NCI-H2107 treated with DMSO at 0.1 percent for 48 hours (cell line): ENCODE results near the gene GPR37L1.
A peak's percentile ranks its signal among the peaks of the same experiment; 100 is the strongest.
"Not testable (repeated sequence)": the region's sequence is repeated elsewhere in the genome, so short reads cannot be mapped to it uniquely, and the experiment has no call there.

ENCODE experiments used
- DNase-seq: peaks from one replicate; lab custom pipeline; 2025; ENCODE audit not compliant: unreplicated experiment; lab: John Stamatoyannopoulos, UW

GPR37L1 gene

DNA sequence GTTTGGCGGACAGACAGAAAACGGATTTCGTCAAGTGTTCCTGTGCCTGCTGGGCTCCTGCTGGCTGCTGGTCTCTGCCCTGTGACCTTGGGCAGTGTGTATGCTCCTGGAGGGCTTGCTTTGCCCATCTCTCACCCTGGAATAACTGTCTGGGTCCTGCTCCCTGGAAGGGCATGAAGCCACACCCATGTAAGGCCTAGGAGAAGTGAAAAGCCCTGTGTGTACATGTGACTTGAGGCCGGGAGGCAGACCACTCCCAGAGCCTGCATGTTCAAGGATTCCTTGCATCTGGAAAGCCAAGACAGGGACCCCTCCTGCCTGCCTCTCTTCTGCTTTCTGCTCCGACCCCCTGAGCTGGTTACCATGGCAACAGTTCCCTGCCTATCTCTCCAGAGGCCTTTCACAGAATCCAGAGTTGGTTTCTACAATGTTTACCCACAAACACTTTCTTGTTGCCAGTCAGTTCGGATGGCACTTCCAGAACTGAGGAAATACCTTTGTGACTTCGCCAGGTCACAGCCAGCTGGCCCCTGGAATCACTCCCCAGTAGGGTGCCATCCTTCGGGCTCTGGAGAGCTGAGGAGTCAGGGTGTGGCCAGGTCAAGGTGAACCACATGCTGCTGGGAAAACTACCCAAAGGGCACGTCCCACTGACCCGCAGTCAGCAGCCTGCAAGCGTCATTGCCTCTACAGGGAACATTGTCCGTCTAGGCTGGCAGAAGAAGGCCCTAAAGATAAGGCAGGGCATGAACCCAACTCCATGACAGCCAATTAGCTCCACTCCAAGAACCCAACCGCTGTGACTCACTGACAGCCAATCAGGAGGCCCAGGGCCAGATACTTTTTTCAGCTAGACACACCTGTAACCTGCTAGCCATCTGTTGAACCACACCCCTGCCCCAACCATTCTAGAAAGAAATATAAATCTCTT is 14.7 kb upstream of the GPR37L1 start:
- DNase-seq: peak; percentile 88

DNA sequence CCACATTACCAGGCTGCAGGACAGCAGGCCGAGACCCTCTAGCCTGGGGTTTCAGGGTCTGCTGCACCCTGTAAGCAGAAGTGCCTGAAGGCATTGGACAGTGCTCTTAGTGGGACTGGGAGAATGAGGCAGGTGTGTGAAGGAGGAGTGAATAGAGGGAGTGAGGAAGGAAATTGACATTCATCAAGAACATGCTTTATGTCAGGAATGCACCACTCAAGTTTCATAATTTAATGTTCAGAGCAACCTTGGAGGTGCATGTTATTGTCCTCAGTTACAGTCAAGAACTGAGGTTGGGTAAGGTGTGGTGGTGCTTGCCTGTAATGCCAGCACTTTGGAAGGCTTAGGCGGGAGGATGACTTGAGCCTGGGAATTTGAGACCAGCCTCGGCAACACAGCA is 11.7 kb upstream of the GPR37L1 start:
- DNase-seq: no peak

DNA sequence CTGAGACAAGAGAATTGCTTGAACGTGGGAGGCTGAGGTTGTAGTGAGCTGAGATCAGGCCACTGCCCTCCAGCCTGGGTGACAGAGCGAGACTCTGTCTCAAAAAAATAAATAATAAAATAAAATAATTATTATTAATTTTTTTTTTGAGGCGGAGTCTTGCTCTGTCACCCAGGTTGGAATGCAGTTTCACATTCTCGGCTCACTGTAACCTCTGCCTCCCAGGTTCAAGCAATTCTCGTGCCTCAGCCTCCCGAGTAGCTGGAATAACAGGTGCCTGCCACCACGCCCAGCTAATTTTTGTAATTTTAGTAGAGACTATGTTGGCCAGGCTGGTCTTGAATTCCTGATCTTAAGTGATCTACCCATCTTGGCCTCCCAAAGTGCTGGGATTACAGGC is 11.1 kb upstream of the GPR37L1 start:
- not testable (repeated sequence) for DNase-seq

DNA sequence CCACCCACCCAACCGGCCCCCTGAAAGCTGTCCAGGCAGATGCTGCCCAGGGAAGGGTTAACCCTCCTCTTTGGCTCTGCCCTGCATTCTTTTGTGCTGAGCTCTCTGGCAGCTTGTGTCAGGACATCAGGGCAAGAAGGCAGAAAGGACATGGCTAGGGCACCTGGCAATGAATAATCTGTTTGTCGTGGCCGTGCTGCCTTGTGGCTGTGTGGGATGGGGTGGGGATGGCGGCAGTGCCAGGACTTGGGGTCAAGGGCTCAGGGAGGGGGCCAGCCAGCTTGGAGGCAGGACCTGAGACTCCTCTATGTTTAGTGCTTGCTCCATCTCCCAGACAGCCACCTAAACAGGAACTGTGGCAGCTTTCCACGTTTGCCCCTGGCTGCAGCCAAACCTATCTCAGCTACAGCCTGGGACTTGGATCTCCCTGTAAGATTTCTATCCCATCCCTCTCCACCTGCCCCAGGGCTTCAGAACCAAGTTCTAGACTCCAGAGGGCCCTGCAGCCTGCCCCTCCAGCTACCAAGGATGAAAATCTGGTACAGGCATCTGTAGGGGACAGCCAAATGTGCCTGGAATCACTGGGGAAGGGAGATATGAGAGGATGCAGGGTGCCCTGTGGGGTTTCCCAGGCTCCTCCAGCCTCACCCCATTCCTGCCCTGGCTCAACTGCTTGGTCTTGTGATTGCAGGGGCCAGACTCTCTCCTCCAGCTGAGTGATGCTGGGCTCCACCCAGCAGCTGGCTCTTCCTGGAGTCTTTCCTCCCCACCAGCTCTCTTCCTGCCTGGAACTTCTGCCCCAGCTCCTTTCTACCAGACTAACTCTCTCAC is 9.6 kb upstream of the GPR37L1 start:
- no peak for DNase-seq

DNA sequence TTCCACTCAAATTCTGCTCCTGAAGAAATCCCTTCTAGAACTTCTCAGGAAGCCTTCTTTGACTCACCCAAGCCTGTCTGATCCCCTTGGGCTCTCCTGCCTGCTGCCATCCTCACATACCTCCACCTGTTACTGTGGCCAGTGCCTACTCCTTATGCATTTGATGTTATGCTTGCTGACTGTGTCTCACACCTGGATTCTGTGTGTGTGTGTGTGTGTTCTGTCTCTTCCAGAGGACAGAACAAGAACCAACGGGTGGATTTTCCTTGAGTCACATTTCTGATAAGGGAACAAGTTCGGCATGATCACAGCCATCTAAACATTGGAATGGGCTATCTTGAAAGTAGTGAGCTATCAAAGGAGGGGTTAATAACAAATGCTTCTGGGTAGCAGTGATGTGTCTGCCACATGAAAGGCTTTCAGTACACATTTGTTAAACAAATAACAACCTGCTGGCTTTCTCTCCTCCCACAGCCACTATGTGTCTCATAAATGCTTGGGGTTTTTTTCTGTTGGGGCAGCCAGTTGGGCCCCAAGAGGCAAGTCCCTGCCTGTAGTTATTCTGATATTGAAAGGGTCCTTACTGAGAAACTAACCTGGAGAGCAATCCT is 8.9 kb upstream of the GPR37L1 start:
- DNase-seq: peak; percentile 82

DNA sequence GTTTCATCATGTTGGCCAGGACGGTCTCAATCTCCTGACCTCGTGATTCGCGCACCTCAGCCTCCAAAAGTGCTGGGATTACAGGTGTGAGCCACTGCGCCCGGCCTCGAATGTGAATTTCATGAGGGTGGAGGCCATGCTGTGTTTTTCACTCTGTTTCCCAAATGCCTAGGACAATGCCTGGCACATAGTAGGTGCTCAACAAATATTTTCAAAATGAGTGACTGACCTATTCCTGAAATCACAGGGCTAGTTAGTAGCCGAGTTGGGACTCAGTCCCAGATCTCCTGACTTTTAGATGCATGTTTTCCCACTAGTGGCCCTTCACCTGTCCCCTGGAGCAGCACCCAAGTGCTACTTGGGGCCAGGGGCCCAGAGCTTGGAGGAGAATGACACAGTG is 6.4 kb upstream of the GPR37L1 start:
- DNase-seq: no peak

DNA sequence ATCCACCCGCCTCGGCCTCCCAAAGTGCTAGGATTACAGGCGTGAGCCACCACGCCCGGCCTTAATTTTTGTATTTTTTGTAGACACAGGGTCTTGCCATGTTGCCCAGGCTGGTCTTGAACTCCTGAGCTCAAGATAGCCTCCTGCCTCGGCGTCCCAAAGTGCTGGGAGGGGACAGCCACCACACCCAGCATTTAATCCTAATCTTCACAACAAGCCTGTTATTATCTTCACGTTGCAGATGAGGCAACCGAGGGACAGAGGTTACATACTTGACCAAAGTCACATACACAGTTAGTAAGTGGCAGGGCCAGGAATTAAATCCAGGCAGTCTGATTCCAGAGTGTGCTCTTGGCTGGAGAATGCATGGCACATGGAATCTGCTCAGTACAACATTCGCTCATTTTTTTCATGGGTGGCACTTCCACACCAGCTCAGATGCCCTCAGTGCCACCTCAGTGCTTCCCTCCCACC is 4.8 kb upstream of the GPR37L1 start:
- DNase-seq: no peak

DNA sequence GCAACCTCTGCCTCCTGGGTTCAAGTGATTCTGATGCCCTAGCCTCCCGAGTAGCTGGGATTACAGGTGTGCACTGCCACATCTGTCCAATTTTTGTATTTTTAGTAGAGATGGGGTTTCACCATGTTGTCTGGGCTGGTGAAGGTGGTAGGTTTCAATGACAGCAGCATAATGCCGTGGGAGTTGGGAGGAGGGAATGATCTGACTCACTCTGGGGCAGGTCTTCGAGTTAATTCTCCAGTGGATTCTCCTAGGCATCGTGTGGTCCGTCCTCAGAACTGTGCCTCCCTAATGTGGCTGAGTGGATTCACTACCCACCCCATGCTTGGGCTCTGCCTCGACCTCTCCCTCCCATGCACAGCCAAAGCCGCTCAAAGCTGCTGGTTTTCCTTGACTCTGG is 1.7 kb upstream of the GPR37L1 start:
- no peak for DNase-seq

DNA sequence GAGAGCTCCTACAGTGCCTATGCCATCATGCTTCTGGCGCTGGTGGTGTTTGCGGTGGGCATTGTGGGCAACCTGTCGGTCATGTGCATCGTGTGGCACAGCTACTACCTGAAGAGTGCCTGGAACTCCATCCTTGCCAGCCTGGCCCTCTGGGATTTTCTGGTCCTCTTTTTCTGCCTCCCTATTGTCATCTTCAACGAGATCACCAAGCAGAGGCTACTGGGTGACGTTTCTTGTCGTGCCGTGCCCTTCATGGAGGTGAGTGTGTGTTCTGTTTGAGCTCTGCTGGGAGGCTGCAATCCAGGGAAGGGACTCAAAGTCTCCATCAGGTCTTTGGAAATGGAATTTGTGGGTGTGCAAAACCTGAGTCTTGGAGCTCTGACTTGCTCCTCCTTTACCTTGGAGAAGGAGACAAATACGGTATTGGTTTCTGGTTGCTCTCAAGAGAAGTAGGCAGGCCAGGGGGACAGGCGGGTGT is 658 bp downstream of the GPR37L1 start:
- no peak for DNase-seq

DNA sequence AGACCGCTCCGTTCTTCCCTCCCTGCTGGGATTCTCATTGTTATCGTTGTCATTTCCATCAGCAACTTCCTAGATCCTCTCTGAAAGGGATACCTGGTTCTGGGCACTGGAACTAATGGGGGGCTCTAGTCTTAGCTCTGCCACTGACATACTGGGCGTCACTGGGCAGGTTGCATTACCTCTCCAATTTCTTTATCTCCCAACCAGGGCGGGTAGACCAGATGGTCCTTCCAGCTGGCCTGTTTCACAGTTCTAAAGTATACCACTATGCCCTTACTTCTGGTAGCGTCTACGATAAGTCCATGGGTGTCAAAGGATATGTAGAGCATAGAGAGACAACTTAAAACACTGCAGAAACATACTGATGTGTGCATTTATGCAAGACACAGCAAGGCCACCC is 1.4 kb downstream of the GPR37L1 start:
- DNase-seq: no peak

DNA sequence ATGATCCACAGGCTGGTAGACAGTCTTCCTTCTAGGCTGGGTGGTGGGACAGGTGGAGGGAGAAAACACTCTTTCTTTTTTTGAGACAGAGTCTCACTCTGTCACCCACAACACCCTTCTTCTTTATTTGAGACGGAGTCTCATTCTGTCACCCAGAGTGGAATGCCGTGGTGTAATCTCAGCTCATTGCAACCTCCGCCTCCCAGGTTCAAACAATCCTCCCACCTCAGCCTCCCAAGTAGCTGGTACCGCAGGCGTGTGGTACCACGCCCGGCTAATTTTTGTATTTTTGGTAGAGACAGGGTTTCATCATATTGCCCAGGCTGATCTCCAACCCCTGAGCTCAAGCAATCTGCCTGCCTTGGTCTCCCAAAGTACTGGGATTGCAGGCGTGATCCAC is 2.9 kb downstream of the GPR37L1 start:
- DNase-seq: no peak

DNA sequence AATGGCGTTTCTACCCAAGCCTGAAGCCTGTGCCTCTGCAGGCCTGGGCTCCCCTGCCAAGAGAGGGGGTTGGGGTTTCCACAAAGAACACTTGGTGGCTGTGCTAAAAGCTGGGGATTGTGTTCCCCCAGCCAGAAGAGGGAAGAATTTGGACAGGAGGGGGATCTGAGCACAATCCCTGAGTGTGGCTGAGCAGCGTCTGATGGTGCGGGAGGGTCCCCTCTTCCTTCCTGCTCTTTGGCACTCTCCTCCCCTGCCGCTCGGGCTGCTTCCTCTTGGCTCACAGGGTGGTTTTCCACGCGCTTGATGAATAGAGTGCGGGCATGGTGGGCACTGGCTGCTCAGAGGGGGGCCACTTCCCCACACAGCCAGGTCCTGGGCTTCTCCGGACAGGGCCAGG is 3.7 kb downstream of the GPR37L1 start:
- no peak for DNase-seq

DNA sequence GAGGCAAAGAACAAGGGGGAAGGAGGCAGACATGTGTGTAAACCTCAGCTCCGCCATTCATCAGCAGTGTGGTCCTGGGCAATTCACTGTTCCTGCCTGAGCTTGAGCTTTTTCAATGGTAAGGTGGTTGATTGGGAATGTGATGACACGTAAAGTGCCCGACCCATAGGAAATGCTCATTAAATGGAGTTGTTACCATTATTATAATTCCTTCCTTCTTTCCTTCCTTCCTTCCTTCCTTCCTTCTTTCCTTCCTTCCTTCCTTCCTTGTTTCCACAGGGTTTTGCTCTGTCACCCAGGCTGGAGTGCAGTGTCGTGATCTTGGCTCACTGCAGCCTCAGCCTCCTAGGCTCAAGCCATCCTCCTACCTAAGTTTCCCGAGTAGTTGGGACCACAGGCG is 4.3 kb downstream of the GPR37L1 start:
- no peak for DNase-seq

DNA sequence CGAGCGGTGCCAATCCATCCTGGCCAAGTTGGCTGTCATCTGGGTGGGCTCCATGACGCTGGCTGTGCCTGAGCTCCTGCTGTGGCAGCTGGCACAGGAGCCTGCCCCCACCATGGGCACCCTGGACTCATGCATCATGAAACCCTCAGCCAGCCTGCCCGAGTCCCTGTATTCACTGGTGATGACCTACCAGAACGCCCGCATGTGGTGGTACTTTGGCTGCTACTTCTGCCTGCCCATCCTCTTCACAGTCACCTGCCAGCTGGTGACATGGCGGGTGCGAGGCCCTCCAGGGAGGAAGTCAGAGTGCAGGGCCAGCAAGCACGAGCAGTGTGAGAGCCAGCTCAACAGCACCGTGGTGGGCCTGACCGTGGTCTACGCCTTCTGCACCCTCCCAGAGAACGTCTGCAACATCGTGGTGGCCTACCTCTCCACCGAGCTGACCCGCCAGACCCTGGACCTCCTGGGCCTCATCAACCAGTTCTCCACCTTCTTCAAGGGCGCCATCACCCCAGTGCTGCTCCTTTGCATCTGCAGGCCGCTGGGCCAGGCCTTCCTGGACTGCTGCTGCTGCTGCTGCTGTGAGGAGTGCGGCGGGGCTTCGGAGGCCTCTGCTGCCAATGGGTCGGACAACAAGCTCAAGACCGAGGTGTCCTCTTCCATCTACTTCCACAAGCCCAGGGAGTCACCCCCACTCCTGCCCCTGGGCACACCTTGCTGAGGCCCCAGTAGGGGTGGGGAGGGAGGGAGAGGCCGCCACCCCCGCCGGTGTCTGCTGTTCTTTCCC is 5.3 kb downstream of the GPR37L1 start:
- no peak for DNase-seq

DNA sequence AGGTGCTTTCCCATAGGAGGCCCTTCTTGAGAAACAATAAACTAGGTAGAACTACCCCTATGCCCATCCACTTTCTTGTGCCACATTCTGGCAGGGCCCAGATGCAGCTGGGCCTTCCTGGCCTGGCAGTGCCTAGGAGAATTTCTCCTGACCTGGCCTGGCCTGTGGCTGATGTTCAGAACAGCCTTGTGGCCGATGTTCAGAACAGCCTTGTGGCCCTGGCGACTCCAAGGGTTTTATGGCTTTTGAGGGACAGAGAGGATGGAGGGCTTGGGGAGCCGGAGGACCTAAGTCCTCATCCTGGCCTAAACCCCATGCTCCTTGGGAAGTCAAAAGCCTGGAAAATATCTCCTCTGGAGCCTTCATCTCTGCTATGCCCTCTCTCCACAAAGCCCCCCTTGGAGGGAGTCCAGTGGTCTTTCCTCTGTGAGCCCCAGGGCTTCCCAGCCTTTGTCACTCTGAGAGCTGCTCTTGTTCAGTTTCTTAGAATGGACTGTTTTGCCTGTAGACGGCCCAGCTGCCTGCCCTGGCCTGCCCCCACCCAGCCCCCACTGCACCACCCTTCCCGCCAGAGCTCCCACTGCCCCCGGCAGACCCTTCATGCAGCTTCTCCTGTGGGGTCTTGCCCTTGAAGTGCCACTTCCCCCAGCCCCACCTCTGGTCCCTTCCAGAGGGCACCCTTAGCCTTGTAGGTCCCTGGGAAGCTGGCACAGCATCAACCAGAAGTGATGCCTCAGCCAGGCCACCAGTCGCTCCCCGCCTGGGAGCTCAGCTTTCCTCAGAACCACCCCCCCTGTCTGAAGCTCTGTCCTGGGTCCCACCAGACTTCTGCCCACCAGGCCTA is 7.0 kb downstream of the GPR37L1 start:
- no peak for DNase-seq

DNA sequence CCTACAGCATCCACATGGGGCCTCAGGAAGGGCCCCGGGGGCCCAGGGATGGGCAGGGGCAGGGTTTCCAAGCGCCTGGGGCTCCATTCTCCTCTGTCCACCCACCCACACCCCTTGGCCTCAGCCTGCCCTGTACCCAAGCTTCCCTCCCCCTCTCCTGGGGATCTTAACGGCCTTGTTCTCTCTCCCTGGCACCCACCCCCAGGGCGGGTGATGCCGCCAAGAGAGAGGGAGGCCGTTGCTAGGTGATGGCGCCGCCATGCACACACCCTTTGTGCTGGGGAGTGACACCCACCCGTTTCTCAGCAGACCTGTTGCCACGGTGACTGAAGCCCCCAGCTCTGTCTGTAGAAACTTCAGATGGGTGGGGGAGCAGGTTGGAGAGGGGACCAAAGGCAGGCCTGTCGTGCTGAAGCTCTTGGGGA is 7.6 kb downstream of the GPR37L1 start:
- no peak for DNase-seq

DNA sequence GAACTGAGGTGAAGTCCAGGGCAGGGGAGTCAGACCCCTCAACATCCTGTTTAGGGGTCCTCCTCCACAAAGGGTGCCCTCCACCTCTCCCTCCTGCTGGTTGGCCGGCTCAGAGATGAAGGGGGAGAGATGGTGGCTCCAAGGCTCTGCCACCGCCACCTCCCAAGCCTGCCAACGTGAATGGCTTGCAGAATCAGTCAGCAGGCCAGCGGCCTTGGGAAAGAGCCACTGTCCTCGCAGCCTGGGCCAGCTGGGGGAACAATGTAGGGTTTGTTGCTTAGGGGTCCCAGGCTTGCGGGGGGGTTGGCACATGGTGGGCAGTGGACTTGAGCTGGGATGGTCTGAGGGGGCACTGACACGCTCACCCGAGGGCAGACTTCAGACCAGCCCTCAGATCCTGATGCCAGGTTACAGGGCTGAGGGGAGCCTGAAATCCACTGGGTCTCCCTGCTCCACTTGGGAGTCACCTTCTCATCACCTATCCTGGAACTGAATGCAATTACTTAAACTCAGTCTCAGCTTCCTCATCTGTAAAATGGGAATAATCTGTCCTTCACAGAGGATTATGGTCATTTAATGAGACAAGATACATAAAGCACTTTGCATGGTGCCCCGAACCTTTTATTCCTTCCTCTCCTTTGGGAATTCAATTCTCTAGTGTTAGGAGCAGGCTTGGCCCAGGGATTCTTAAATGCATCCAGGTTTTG is 8.3 kb downstream of the GPR37L1 start:
- DNase-seq: no peak

DNA sequence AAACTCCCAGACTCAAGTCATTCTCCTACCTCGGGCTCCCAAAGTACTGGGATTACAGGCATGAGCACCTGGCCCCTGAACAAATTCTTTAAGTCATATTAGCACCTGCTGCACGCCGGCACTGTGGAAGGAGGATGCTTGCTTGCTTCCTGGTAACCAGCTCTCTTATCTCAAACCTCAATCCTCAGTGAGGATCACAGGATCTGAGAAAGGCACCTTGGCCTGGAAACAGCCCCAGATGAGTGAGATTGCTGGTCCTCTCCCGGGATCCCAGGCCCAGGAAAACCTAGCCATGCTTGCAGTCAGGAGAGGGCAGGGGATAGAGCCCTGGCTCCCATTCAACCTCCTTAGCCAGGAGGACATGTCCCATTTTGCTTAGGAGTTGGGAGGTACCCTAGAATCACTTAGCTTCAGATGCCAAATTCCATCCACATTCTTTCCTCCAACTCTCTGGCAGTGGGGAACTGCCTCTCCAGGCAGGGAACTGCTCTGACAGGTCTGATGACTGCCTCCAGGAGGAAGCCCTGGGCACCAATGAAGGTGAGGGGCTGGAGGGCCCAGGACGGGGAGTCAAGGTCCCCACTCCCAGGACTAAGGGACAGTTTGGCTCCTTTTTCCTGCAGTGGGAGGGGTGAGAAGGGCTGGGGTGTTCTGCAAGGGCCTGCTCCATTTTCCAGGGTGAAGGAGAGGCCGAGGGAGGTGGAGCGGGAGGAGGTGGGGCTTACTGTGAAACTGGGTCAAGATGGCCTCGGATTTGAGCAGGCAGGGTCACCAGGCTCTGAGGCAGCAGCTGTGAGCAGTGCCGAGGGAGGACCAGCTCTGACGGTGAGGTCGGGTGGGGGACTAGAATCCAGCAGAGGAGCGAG is 9.5 kb downstream of the GPR37L1 start:
- no peak for DNase-seq
